H1 (cell line): ENCODE results near the gene GLCE. TPM values are rescaled to one million over a fixed set of nuclear protein-coding genes. Genes with fewer than 3 reads are reported as not detected.

ENCODE experiments used
- CTCF ChIA-PET: fragments of 300-600 bp; sonication (Branson Sonifier 250); formaldehyde crosslinking; loops from one replicate; lab custom pipeline; 2021; ENCODE audit not compliant: partially characterized antibody; lab: Charles Lee
- POLR2A ChIA-PET: fragments of 300-600 bp; sonication (Branson Sonifier 250); formaldehyde crosslinking; loops from one replicate; lab custom pipeline; 2021; ENCODE audit warnings: inconsistent platforms; ENCODE audit not compliant: partially characterized antibody; lab: Charles Lee
- DNase-seq, 2 experiments: peaks; one replicate each; pipeline versions ENCODE4 v3.0.0 to v3.0.0-alpha.2; 2010 to 2022; ENCODE audit warnings: low spot score in 2 of 2, low read depth in 1 of 2, mixed read lengths in 1 of 2
- FAIRE-seq: peaks from 2 replicates; lab custom pipeline; 2011; peaks lifted over from hg19 to GRCh38; lab: Jason Lieb, UNC
- H2AFZ ChIP-seq: 2 replicates; pipeline ENCODE4 v1.8.1; 2012; ENCODE audit warnings: low read length, inconsistent platforms
- H2AK5ac ChIP-seq: 2 replicates; pipeline ENCODE4 v1.6.1; 2013; ENCODE audit warnings: low read depth, low read length
- H2BK120ac ChIP-seq: replicated peaks from 2 replicates; pipeline ENCODE3; 2013; ENCODE audit warnings: low read depth, low read length, inconsistent platforms
- H2BK12ac ChIP-seq: 2 replicates; pipeline ENCODE4 v1.6.1; 2013; ENCODE audit warnings: low read depth, low read length
- H2BK15ac ChIP-seq: 2 replicates; pipeline ENCODE4 v1.6.1; 2013; ENCODE audit warnings: low read length
- H2BK20ac ChIP-seq: 2 replicates; pipeline ENCODE4 v1.6.1; 2013; ENCODE audit warnings: low read length
- H2BK5ac ChIP-seq: 2 replicates; pipeline ENCODE4 v1.6.1; 2013; ENCODE audit warnings: low read depth, low read length
- H3K14ac ChIP-seq: 2 replicates; pipeline ENCODE4 v1.6.1; 2013; ENCODE audit warnings: inconsistent platforms; ENCODE audit not compliant: insufficient read length
- H3K18ac ChIP-seq: 2 replicates; pipeline ENCODE4 v1.6.1; 2013; ENCODE audit warnings: low read length; ENCODE audit errors: extremely low read depth
- H3K23ac ChIP-seq: 2 replicates; pipeline ENCODE4 v1.6.1; 2013; ENCODE audit warnings: inconsistent platforms; ENCODE audit not compliant: insufficient read length
- H3K23me2 ChIP-seq: 2 replicates; pipeline ENCODE4 v1.6.1; 2013; ENCODE audit warnings: low read depth, low read length
- H3K27ac ChIP-seq: 2 replicates; pipeline ENCODE4 v1.6.1; 2011; ENCODE audit warnings: low read depth, low read length, inconsistent platforms
- H3K27me3 ChIP-seq, 4 experiments: replicated peaks in 1 of 4; 1 replicate in 1 of 4; 2 replicates in 3 of 4; pipeline versions ENCODE4 v1.6.1 to v1.8.1; 2011 to 2013; ENCODE audit warnings: low read length in 3 of 4, mild to moderate bottlenecking in 3 of 4, inconsistent platforms in 2 of 4, mixed read lengths in 2 of 4, moderate library complexity in 1 of 4; ENCODE audit not compliant: control insufficient read depth in 3 of 4, insufficient read depth in 3 of 4; ENCODE audit errors: extremely low read depth in 1 of 4
- H3K36me3 ChIP-seq, 4 experiments: 2 replicates each; pipeline versions ENCODE4 v1.6.1 to v1.8.1; 2011 to 2013; ENCODE audit warnings: mild to moderate bottlenecking in 4 of 4, low read length in 3 of 4, moderate library complexity in 2 of 4, control low read depth in 1 of 4, inconsistent platforms in 1 of 4; ENCODE audit not compliant: insufficient read depth in 4 of 4, control insufficient read depth in 2 of 4
- H3K4ac ChIP-seq: replicated peaks from 2 replicates; pipeline ENCODE3; 2013; ENCODE audit warnings: low read length, low read depth, mixed read lengths, inconsistent platforms; ENCODE audit not compliant: insufficient read length
- H3K4me1 ChIP-seq, 4 experiments: replicated peaks in 1 of 4; 1 replicate in 1 of 4; 2 replicates in 3 of 4; pipeline versions ENCODE4 v1.6.1 to v1.8.1; 2011 to 2013; ENCODE audit warnings: low read length in 3 of 4, inconsistent platforms in 2 of 4, mixed read lengths in 1 of 4; ENCODE audit not compliant: insufficient read depth in 4 of 4, control insufficient read depth in 3 of 4
- H3K4me2 ChIP-seq, 2 experiments: 2 replicates each; pipeline versions ENCODE4 v1.6.1 to v1.8.1; 2011 to 2013; ENCODE audit warnings: low read depth in 2 of 2, low read length in 2 of 2, control low read depth in 1 of 2, inconsistent platforms in 1 of 2, mild to moderate bottlenecking in 1 of 2; ENCODE audit not compliant: insufficient read depth in 1 of 2
- H3K4me3 ChIP-seq, 4 experiments: fragments of 200-600, 300-600 bp in 1 of 4; sonication (generic), shearing (Covaris generic), sonication (Bioruptor Twin) in 1 of 4; 2 replicates each; pipeline versions ENCODE4 v1.5.1 to v1.8.1; 2011 to 2016; ENCODE audit warnings: low read length in 4 of 4, low read depth in 3 of 4, control low read depth in 2 of 4, inconsistent platforms in 2 of 4, mild to moderate bottlenecking in 2 of 4, mixed read lengths in 1 of 4, moderate library complexity in 1 of 4; ENCODE audit not compliant: insufficient read depth in 2 of 4; ENCODE audit errors: extremely low read depth in 1 of 4
- H3K56ac ChIP-seq: replicated peaks from 2 replicates; pipeline ENCODE3; 2013; ENCODE audit warnings: low read depth, mild to moderate bottlenecking, mixed read lengths, low read length, inconsistent platforms; ENCODE audit not compliant: insufficient read length
- H3K79me1 ChIP-seq: 2 replicates; pipeline ENCODE4 v1.6.1; 2013; ENCODE audit warnings: low read depth, low read length, control low read depth
- H3K79me2 ChIP-seq, 2 experiments: 2 replicates each; pipeline versions ENCODE4 v1.6.1 to v1.8.1; 2012 to 2013; ENCODE audit warnings: low read length in 2 of 2, mild to moderate bottlenecking in 2 of 2, inconsistent platforms in 1 of 2; ENCODE audit not compliant: insufficient read depth in 2 of 2, control insufficient read depth in 1 of 2
- H3K9ac ChIP-seq, 4 experiments: replicated peaks in 1 of 4; 1 replicate in 1 of 4; 2 replicates in 3 of 4; pipeline versions ENCODE4 v1.6.1 to v1.8.1; 2011 to 2013; ENCODE audit warnings: low read depth in 3 of 4, low read length in 3 of 4, control low read depth in 2 of 4, mild to moderate bottlenecking in 2 of 4, moderate library complexity in 2 of 4, inconsistent platforms in 1 of 4; ENCODE audit errors: extremely low read depth in 1 of 4
- H3K9me3 ChIP-seq, 2 experiments: 2 replicates each; pipeline versions ENCODE4 v1.6.1 to v1.8.1; 2012 to 2013; ENCODE audit warnings: mild to moderate bottlenecking in 2 of 2, moderate library complexity in 2 of 2, control low read depth in 1 of 2, inconsistent platforms in 1 of 2, low read depth in 1 of 2, low read length in 1 of 2, mixed read lengths in 1 of 2; ENCODE audit not compliant: insufficient read depth in 2 of 2
- H4K20me1 ChIP-seq, 2 experiments: replicated peaks in 1 of 2; 2 replicates each; pipeline versions ENCODE3 to v1.8.1; 2011 to 2013; ENCODE audit warnings: inconsistent platforms in 2 of 2, low read length in 2 of 2, mild to moderate bottlenecking in 1 of 2; ENCODE audit not compliant: insufficient read depth in 2 of 2, control insufficient read depth in 1 of 2
- H4K5ac ChIP-seq: 2 replicates; pipeline ENCODE4 v1.6.1; 2013; ENCODE audit warnings: low read length, low read depth, mixed read lengths, inconsistent platforms; ENCODE audit not compliant: insufficient read length
- H4K8ac ChIP-seq: 2 replicates; pipeline ENCODE4 v1.8.0; 2013; ENCODE audit warnings: mild to moderate bottlenecking, moderate library complexity, low read length, inconsistent platforms; ENCODE audit not compliant: insufficient read depth; ENCODE audit errors: extremely low read depth
- H4K91ac ChIP-seq: replicated peaks from 2 replicates; pipeline ENCODE3; 2013; ENCODE audit warnings: low read length, mixed read lengths, inconsistent platforms; ENCODE audit not compliant: insufficient read length
- CBX5 ChIP-seq: fragments of 300-800, 300-1000 bp; sonication (generic); IDR thresholded peaks from 2 replicates; pipeline ENCODE4 v1.7.1; 2016; ENCODE audit warnings: antibody characterized with exemption, low read length, low read depth
- CEBPB ChIP-seq: IDR thresholded peaks from 2 replicates; pipeline ENCODE4 v1.6.1; 2012; ENCODE audit warnings: low read depth, low read length
- CHD2 ChIP-seq: IDR thresholded peaks from 2 replicates; pipeline ENCODE4 v1.6.1; 2012; ENCODE audit warnings: low read length, improper control_type of control experiment
- EZH2 ChIP-seq: fragments of 200-600 bp; sonication (generic); IDR thresholded peaks from 2 replicates; pipeline ENCODE4 v1.7.1; 2012; ENCODE audit warnings: low read depth, mild to moderate bottlenecking, moderate library complexity, low read length, inconsistent platforms; ENCODE audit not compliant: severe bottlenecking
- HDAC2 ChIP-seq, 2 experiments: fragments of 300-600 bp in 1 of 2; sonication (generic) in 1 of 2; IDR thresholded peaks; 2 replicates each; pipeline ENCODE4 v1.6.1; 2011 to 2012; ENCODE audit warnings: low read depth in 2 of 2, low read length in 2 of 2, mild to moderate bottlenecking in 2 of 2, moderate library complexity in 2 of 2, borderline replicate concordance in 1 of 2, inconsistent platforms in 1 of 2
- RNF2 ChIP-seq: fragments of 200-900, 300-1000 bp; sonication (generic); IDR thresholded peaks from 2 replicates; pipeline ENCODE4 v1.7.1; 2016; ENCODE audit warnings: borderline replicate concordance, low read depth, mild to moderate bottlenecking, antibody characterized with exemption, low read length; ENCODE audit not compliant: poor library complexity, severe bottlenecking; ENCODE audit errors: missing control alignments
- SP4 ChIP-seq: IDR thresholded peaks from 2 replicates; pipeline ENCODE4 v1.6.1; 2012; ENCODE audit warnings: low read length, inconsistent platforms
- WGBS, 2 experiments: shearing (Covaris generic) in 1 of 2; methylation state at CpG; one replicate each; pipeline versions ENCODE4 v1.1.6 to v1.1.7; 2013 to 2015; ENCODE audit warnings: low lambda C conversion rate in 2 of 2, mixed read lengths in 2 of 2, inconsistent platforms in 1 of 2, low coverage in 1 of 2, missing lambda C conversion rate in 1 of 2; ENCODE audit not compliant: insufficient replicate concordance in 2 of 2, insufficient coverage in 1 of 2, insufficient read length in 1 of 2; ENCODE audit errors: extremely low coverage in 1 of 2, missing lambda C conversion rate in 1 of 2; 5-methylcytosine and 5-hydroxymethylcytosine counted together
- polyA plus RNA-seq, 7 experiments: library from polyadenylated mRNA; depleted of rRNA in 3 of 7; stranded (reverse) in 5 of 7; unstranded in 2 of 7; fragments of >200 nt in 5 of 7; fragments of 200-250 nt in 2 of 7; gene quantifications; 1 replicate in 5 of 7; 2 replicates in 1 of 7; 4 replicates in 1 of 7; pipeline versions ENCODE4 v1.2.1 to v1.2.3, GENCODE V29; 2011 to 2013; ENCODE audit warnings: missing spikeins in 2 of 7, mixed read lengths in 2 of 7
- total RNA-seq: library from RNA; stranded (reverse); fragmentation: NEBNext Ultra II Directional; extraction: Animal tissue kit (Norgen Biotek cat#: 25700); gene quantifications from 2 replicates; pipeline ENCODE4 v1.2.1, GENCODE V29; 2021
- TF ChIP-seq, protein P1 (sequence below), 3 experiments: IDR thresholded peaks; 1 replicate in 2 of 3; 2 replicates in 1 of 3; pipeline versions ENCODE4 v1.5.1 to v1.6.1; 2011; ENCODE audit warnings: low read length in 3 of 3, mild to moderate bottlenecking in 3 of 3, inconsistent platforms in 2 of 3, low read depth in 1 of 3, moderate library complexity in 1 of 3; ENCODE audit not compliant: insufficient read depth in 1 of 3; ENCODE audit errors: control extremely low read depth in 1 of 3
- TF ChIP-seq, protein P2 (sequence below): IDR thresholded peaks from 2 replicates; pipeline ENCODE4 v1.6.1; 2011; ENCODE audit warnings: low read depth, mild to moderate bottlenecking, low read length; ENCODE audit not compliant: insufficient read depth

GLCE gene
- total and polyA plus RNA-seq, 2 of the 8 experiments (the other 6 are each of a cell fraction or from before 2014, with no cell fraction given) = 17.1 to 22.7 TPM

DNA sequence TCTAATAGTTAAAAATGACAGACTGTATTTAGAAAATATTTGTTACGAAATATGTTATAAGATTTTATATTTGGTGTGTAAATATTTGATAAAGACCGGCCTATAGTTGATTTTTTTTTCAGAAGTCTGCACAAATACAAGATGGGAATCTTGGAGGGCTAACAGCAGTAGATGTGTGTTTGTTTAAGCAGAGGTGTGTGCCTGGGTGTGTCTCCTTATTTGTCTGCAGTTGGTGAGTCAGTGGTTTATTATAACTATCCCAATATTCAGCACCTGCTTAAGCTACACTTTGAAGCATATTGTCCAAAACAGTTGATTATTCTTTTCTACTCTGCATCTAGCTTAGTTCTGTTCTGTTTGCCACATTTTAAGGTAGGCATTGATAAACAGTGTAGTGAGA lies 12.4 kb downstream of the GLCE start:
- 86 to 100% methylated on average over 2 of the region's 2 CpGs for WGBS, 2 experiments
- Histone ChIP-seq H2BK5ac (no peak overlapping the region), H3K9me3 (no peaks in the 10 kb centered on the region), H2BK120ac (no peak overlapping the region), H4K91ac (no peak overlapping the region), H4K8ac (no peak overlapping the region), H2BK12ac (no peak overlapping the region), H2AK5ac (no peak overlapping the region), H3K18ac (no peak overlapping the region), H3K9ac (no peak overlapping the region), H3K27me3 (no peaks in the 10 kb centered on the region), H4K20me1 (no peaks in the 10 kb centered on the region), H2BK15ac (no peak overlapping the region), H3K79me1 (no peaks in the 10 kb centered on the region; the same call in 1 of the 2 replicates), H2BK20ac (no peak overlapping the region), H3K27ac (no peak overlapping the region), H3K56ac (no peak overlapping the region), H3K23me2 (no peaks in the 10 kb centered on the region), H3K23ac (no peak overlapping the region), H3K79me2 (peaks cover 0 to 84% of the 10 kb centered on the region in 2 experiments; a peak in 2 of 4 replicates), H4K5ac (no peak overlapping the region), H3K4me3 (no peak overlapping the region), H2AFZ (no peak overlapping the region), H3K4me2 (no peak overlapping the region), H3K4ac (no peak overlapping the region), H3K36me3 (no peaks in the 10 kb centered on the region), H3K14ac (no peak overlapping the region), H3K4me1 (no peaks in the 10 kb centered on the region)
- no peak for DNase-seq
- no peak for FAIRE-seq
- POLR2A ChIA-PET = interaction anchor here (1.1 to 1.6 kb wide), 2 partner anchors 12 to 16 kb away, joined by 3 read pairs; partner anchors contain the start of gene GLCE
- CTCF ChIA-PET = interaction anchor here (1.4 to 1.8 kb wide), 3 partner anchors 10 to 13 kb away, joined by 3 to 4 read pairs (median 4); no protein-coding TSS in a partner anchor
- TF ChIP-seq RNF2 (no peak), CEBPB (no peak), SP4 (no peak), CHD2 (no peak), EZH2 (no peak), CBX5 (no peak), HDAC2 (IDR thresholded peaks at IDR 0.05; ENCODE audit: borderline replicate concordance in 1 of 2, low read depth in 2 of 2, low read length in 2 of 2) (no peak)
- TF ChIP-seq, protein P1, sequence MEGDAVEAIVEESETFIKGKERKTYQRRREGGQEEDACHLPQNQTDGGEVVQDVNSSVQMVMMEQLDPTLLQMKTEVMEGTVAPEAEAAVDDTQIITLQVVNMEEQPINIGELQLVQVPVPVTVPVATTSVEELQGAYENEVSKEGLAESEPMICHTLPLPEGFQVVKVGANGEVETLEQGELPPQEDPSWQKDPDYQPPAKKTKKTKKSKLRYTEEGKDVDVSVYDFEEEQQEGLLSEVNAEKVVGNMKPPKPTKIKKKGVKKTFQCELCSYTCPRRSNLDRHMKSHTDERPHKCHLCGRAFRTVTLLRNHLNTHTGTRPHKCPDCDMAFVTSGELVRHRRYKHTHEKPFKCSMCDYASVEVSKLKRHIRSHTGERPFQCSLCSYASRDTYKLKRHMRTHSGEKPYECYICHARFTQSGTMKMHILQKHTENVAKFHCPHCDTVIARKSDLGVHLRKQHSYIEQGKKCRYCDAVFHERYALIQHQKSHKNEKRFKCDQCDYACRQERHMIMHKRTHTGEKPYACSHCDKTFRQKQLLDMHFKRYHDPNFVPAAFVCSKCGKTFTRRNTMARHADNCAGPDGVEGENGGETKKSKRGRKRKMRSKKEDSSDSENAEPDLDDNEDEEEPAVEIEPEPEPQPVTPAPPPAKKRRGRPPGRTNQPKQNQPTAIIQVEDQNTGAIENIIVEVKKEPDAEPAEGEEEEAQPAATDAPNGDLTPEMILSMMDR (IDR thresholded peaks at IDR 0.05; ENCODE audit: control extremely low read depth in 1 of 3, insufficient read depth in 1 of 3, low read depth in 1 of 3, low read length in 3 of 3) = no peak
- TF ChIP-seq, protein P2, sequence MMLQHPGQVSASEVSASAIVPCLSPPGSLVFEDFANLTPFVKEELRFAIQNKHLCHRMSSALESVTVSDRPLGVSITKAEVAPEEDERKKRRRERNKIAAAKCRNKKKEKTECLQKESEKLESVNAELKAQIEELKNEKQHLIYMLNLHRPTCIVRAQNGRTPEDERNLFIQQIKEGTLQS = no peak
